GM19351 (cell line): ENCODE results near the gene KRT9.

ENCODE experiments used
- ATAC-seq: cut with Tn5 transposase; IDR thresholded peaks from one replicate; pipeline ENCODE4 v1.9.1; 2021; ENCODE audit warnings: mild to moderate bottlenecking, moderate library complexity; ENCODE audit not compliant: unreplicated experiment

KRT9 gene

DNA sequence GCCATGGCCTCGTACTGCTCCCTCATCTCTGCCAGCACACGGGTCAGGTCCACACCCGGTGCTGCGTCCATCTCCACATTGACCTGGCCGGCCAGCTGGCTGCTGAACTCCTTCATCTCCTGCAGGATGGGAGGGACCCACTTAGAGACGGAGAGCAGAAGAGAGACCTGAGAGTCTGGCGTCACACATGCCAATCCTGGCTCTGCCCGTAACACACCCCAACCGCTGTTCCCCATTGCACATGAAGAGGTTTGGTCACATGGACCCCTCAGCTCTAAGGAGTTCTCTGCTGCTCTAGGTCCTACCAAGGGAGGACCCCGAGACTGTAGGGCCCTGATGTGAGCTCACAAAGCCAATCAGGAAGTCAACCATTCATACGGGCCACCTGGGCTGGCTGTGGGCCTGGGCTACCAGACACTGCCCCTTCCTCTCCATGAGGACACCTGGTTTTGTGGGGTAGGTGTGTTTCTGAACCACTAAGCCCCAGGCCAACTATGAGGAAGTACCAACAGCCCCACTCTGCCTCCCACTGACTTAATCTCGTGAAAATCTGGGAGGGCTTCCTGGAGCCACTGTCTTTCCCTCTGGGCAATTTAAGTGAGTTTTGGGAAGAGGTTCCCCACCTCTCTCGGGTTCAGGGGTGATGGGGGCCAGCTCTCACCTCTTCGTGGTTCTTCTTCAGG, 55.6 kb downstream of the KRT9 start:
- no peak for ATAC-seq
